Measurements from ENCODE around the gene ANO7. TPM values are rescaled to one million over a fixed set of nuclear protein-coding genes. Genes with fewer than 3 reads are reported as not detected.

Gene ANO7
- total RNA-seq, 1 experiment from 2014 or later = 5.2 TPM

GRCh38 chr2:241191081-241191480, 2.6 kb downstream of the ANO7 start:
- H3K27me3 ChIP-seq (ENCODE audit: insufficient read depth, low read length) = no peaks in the 10 kb centered on the region
- H3K23me2 ChIP-seq (ENCODE audit: insufficient read length, low read depth, low read length, poor library complexity, severe bottlenecking) = no peaks in the 10 kb centered on the region
- Mint-ChIP-seq H3K4me3 (no peak overlapping the region), H3K4me1 (peaks cover 8 to 13% of the 10 kb centered on the region in 2 experiments), H3K36me3 (ENCODE audit: insufficient read depth in 1 of 3, low read depth in 3 of 3) (no peaks in the 10 kb centered on the region), H3K27me3 (ENCODE audit: low read depth) (no peaks in the 10 kb centered on the region), H3K27ac (no peak overlapping the region), H3K9me3 (no peaks in the 10 kb centered on the region)
- H3K9ac ChIP-seq (ENCODE audit: extremely low read depth, insufficient read length, low read length) = no peak overlapping the region
- H3K18ac ChIP-seq (ENCODE audit: insufficient read length, low read depth, low read length) = no peak overlapping the region
- H3K27ac ChIP-seq (ENCODE audit: insufficient read length, low read depth, low read length) = no peak overlapping the region
- no peak overlapping the region for H4K91ac ChIP-seq (ENCODE audit: insufficient read length, low read depth, low read length)
- H3K23ac ChIP-seq (ENCODE audit: insufficient read length, low read depth, low read length) = no peak overlapping the region
- DNase-seq = no peak
- no peak overlapping the region for H2AK5ac ChIP-seq (ENCODE audit: insufficient read length, low read length)
- H3K79me1 ChIP-seq (ENCODE audit: insufficient read depth, low read depth, low read length, poor library complexity, severe bottlenecking) = no peaks in the 10 kb centered on the region
- no peaks in the 10 kb centered on the region for H3K9me3 ChIP-seq (ENCODE audit: control insufficient read depth, low read depth, low read length)
- H4K8ac ChIP-seq (replicated peaks; ENCODE audit: insufficient read length, low read depth, low read length) = no peak overlapping the region
- no peaks in the 10 kb centered on the region for H4K20me1 ChIP-seq (ENCODE audit: control insufficient read depth, insufficient read depth, insufficient read length)
- no peak overlapping the region for H3K4ac ChIP-seq (ENCODE audit: low read depth, low read length)
- WGBS (ENCODE audit: extremely low coverage, insufficient read length, low lambda C conversion rate) = no CpG with 5 or more reads among the region's 14 CpGs
- H2BK15ac ChIP-seq (ENCODE audit: low read depth, low read length) = no peak overlapping the region
- H3K4me2 ChIP-seq (ENCODE audit: insufficient read depth, insufficient read length, low read length) = no peak overlapping the region
- H3T11ph ChIP-seq (ENCODE audit: low read length) = no peak overlapping the region
- no peak overlapping the region for H2AFZ ChIP-seq (ENCODE audit: low read length)
- H4K5ac ChIP-seq (ENCODE audit: insufficient read length, low read depth, low read length) = no peak overlapping the region
- H2BK12ac ChIP-seq (ENCODE audit: insufficient read length, low read depth, low read length) = no peak overlapping the region
- H2BK20ac ChIP-seq (ENCODE audit: low read depth, low read length, poor library complexity, severe bottlenecking) = no peak overlapping the region
- no peaks in the 10 kb centered on the region for H3K79me2 ChIP-seq (ENCODE audit: insufficient read depth, low read length)
- no peak for TF ChIP-seq CTCF (conservative IDR thresholded peaks at IDR 0.05)
- H2BK120ac ChIP-seq (ENCODE audit: low read depth, low read length, poor library complexity, severe bottlenecking) = no peak overlapping the region
- no peak overlapping the region for H2BK5ac ChIP-seq (ENCODE audit: insufficient read length, low read length)
- no peak overlapping the region for H3K56ac ChIP-seq (ENCODE audit: insufficient read length, low read depth, low read length)
- H3K4me1 ChIP-seq (ENCODE audit: insufficient read depth, low read length) = no peaks in the 10 kb centered on the region
- H3K14ac ChIP-seq (ENCODE audit: insufficient read depth, low read length) = no peak overlapping the region
